Ishikawa (cell line): ENCODE measurements around the gene CIROP.

Experiments
- CEBPB ChIP-seq: IDR thresholded peaks from 2 replicates; pipeline ENCODE4 v1.6.1; 2012
- EGR1 ChIP-seq: IDR thresholded peaks from 2 replicates; pipeline ENCODE4 v1.6.1; 2012
- EP300 ChIP-seq: IDR thresholded peaks from 2 replicates; pipeline ENCODE4 v1.6.1; 2012; ENCODE audit warnings: borderline replicate concordance
- FOXM1 ChIP-seq: IDR thresholded peaks from 2 replicates; pipeline ENCODE4 v1.6.1; 2012; ENCODE audit warnings: low read depth, borderline replicate concordance
- MAX ChIP-seq: IDR thresholded peaks from 2 replicates; pipeline ENCODE4 v1.6.1; 2012
- NFIC ChIP-seq: IDR thresholded peaks from 2 replicates; pipeline ENCODE4 v1.6.1; 2012
- RAD21 ChIP-seq: IDR thresholded peaks from 2 replicates; pipeline ENCODE4 v1.6.1; 2012; ENCODE audit warnings: low read depth
- REST ChIP-seq: IDR thresholded peaks from 2 replicates; pipeline ENCODE4 v1.6.1; 2012; ENCODE audit warnings: low read depth, mild to moderate bottlenecking
- TAF1 ChIP-seq: IDR thresholded peaks from 2 replicates; pipeline ENCODE4 v1.6.1; 2012; ENCODE audit warnings: low read depth, mild to moderate bottlenecking
- USF1 ChIP-seq: IDR thresholded peaks from 2 replicates; pipeline ENCODE4 v1.6.1; 2012
- YY1 ChIP-seq: IDR thresholded peaks from 2 replicates; pipeline ENCODE4 v1.6.1; 2012; ENCODE audit warnings: low read depth
- ZBTB7A ChIP-seq: IDR thresholded peaks from 2 replicates; pipeline ENCODE4 v1.6.1; 2012; ENCODE audit warnings: low read depth

GRCh38 chr14:23125933-23126524 is 21.2 kb upstream of the CIROP start:
- TF ChIP-seq ZBTB7A (no peak), TAF1 (no peak), CEBPB (no peak), EP300 (no peak), USF1 (no peak), REST (no peak), FOXM1 (no peak), EGR1 (no peak), MAX (no peak), NFIC (no peak), RAD21 (no peak), YY1 (no peak)
